GM21360 (cell line): ENCODE data around the gene GAS6.

Experiments used
- ATAC-seq: cut with Tn5 transposase; IDR thresholded peaks from one replicate; pipeline ENCODE4 v1.9.1; 2021; ENCODE audit warnings: mild to moderate bottlenecking, moderate library complexity; ENCODE audit not compliant: unreplicated experiment

GAS6 gene

GRCh38 chr13:113822956-113823744 is 40.7 kb downstream of the GAS6 start:
- no peak for ATAC-seq

DNA sequence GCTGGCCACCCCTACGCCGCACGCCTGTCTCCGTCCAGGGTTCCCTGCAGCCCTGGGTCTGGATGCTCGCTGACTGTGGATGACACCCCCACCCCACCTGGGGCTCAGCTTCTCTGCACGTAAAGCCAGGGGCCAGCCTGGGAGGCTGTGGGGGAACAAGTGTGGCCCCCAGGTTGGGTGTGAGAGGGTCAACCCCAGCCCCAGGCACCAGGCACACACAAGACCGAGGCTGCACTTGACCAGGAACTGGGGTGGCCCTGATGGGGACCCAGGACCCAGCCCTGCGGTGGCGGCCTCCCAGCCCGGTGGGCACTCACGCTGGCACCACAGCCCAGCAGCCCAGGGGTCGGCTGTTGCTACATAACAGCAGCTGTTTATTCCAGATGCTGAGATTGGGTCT is 41.6 kb downstream of the GAS6 start:
- ATAC-seq: no peak

DNA sequence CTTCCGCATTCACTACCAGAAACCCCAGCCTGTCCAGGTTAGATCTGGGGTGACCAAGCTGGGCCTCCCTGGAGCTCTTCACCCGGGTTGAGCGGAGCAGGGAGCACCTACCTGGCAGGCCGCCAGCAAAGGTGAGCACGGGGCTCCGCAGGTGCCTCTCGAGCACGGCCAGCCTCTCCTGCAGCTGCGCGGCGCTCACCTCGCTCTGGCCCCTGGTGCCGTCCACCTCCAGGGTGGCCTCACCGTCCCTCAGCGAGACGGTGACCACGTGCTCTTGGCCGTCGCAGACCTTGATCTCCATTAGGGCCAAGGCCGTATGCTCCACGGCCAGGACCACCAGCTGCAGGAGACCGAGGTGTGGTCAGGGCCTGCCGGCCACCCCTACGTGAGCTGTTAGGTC is 42.0 kb downstream of the GAS6 start:
- ATAC-seq: no peak

- no peak for ATAC-seq
Measured at GRCh38 chr13:113820813-113821651, 42.8 kb downstream of the GAS6 start.

DNA sequence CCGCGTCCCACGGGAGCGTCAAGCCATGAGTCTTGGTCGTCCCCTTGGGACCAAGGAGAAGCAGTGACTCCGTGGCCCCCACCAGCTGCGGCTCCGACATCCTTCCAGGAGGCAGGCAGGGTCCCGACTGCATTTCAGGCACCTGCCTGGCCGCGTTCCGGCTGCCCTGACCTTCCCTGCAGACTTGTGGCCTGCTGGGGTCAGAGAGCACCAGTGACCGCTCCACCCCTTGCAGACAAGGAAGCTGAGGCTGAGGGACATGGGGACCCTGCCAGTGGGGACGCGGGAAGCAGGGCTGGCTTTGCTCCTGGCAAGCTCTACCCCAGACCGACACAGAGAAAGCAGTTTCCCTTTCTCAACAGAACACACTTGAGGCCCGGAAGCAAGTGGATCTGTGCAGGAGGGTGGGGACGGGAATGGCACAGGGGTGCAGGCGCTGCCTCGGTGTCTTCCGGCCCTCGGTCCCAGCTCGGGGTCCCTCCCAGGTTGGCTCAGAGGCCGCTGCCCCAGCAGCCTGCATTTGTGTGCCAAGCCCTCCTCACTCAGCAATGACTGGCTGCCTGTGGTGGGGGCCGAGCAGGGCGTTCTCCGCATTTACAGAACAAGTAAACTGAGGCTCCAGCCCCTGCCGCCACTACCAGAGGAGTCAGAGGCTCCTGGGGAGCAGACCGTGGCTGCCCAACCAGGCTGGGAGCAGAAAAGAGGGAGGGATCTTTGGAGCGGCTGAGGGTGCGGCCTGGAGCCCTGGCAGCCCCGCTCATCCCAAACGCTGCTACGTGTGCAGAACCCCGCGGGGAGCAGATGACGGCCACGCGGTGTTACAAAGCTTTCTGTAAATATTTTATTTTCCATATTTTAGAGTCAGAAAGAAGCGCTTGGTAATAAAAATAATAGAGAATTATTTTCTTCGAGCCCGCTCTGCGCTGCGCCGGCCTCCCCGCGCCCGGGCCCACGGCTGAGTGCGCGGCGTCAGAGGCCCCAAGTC is 43.9 kb downstream of the GAS6 start:
- no peak for ATAC-seq

DNA sequence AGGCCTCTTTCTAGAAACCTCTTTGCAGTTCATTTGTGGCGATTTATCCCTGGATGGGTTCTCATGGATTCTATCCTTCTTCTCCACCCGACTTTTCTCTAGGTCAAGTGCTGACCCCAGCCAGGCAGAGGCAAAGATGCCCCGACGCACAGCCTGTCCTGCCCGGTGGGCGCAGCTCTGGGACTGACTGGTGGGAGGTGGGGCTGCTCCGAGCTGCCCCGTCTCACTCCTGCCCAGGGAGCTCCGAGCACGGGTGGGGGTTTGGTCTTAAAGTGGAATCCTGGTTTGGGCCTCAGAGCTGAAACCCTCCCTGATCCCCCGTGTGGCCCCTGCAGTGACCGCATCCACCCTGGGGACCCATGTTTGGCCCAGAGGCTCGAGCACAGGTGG is 44.5 kb downstream of the GAS6 start:
- ATAC-seq: no peak

GRCh38 chr13:113818700-113819295 is 45.1 kb downstream of the GAS6 start:
- no peak for ATAC-seq

- ATAC-seq: no peak
Measured at GRCh38 chr13:113817860-113818691, 45.8 kb downstream of the GAS6 start.

DNA sequence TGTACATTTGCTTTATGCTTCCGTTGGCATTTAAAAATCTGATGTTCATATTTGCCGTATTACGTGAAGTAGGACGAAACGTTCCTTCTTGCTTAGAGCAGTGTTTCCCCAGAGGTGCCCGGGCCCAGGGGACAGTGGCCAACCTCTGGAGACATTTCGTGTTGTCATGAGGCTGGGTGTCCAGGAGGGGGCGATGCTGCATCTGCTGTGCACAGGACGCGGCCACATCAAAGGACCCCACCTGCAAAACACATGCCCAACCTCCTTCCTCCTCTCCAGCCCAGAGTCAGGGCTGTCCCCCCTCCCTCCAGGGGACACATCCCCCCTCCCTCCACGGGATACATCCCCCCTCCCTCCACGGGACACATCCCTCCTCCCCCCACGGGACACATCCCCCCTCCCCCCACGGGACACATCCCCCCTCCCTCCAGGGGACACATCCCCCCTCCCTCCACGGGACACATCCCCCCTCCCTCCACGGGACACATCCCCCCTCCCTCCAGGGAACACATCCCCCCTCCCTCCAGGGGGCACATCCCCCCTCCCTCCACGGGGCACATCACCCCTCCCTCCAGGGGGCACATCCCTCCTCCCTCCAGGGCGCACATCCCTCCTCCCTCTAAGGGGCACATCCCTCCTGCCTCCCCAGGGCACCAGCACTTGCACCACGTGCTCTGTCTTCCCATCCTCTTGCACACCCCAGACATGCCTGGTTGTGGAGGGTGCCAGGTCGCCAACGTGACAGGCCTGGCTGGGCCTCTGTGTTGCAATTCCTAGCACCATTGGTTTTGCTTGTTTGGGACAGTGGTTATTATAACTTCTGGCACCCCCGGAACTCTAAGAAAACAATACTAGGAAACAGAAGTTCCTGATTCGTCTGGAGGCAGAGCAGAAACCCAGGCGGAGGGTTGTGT is 46.7 kb downstream of the GAS6 start:
- ATAC-seq: no peak

DNA sequence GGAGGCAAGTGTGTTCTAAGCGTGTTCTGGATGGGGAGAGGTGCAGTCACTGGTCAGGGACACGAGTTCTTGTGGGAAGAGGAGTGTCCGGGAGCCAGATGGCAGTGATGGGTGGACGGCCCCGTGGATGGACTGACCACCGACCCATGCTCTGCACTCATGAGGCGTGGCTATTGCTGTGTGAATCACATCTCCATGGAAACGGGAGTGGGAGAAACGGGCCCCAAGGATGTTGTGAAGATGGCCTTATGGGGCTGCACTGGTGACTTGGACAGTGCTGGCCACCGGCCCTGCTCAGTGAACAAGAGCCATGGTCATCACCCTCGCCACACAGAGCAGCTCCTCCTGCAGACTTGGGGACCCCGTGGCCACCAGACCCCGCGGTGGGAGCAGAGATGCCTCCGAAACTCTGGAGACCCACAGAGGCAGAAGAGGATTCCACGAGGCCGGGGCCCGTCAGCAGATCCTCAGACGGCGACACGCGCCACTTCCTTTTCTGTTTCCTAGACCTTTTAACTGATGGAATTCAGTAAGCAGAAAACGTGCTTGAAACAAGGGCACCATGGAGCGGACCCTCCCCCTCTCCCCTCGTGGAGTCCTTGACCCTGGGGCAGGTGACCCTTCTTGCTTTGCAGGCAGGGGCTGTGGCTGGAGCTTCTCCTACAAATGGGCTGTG is 47.5 kb downstream of the GAS6 start:
- ATAC-seq: no peak

- no peak for ATAC-seq
Measured at GRCh38 chr13:113815151-113816058, 48.5 kb downstream of the GAS6 start.

- ATAC-seq: no peak
Measured at GRCh38 chr13:113814435-113814821, 49.4 kb downstream of the GAS6 start.

DNA sequence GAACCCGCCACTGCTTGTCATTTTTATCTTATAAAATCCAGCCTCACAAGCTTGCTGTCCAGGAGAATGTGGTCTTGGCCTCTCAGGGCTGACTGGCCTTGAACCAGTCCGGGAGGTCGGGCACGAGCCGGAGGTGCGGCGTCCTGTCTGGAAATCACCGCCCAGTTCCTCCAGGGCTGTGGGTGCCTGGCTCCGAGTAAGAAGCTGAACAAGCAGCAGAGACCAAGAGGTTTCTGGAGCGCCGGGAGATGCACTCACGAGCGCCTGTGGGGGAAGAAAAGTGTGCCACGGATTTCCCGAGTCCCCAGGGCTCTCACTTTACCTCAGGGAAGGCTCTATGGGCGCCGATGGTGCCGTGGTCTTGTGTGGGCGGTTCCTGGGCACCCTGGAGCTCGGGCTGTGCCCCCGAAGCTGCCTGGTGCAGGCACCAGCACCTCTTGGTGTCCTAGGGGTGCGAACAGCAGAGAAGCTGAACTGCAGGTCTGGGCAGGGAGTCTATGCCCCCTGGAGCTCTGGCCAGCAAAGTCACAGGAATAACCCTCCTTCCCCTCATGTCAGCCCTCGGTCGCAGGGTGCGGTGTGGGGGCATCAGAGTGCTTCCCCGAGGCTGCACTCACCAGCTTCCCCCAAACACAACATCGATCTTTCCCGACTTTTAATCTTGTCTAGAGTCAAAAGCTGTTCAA is 50.0 kb downstream of the GAS6 start:
- no peak for ATAC-seq

GRCh38 chr13:113813070-113813748 is 50.7 kb downstream of the GAS6 start:
- no peak for ATAC-seq

- ATAC-seq: no peak
Measured at GRCh38 chr13:113812178-113813040, 51.5 kb downstream of the GAS6 start.
